H9 (cell line): Measurements from ENCODE around the gene ZBED1. TPM values are rescaled to one million over a fixed set of nuclear protein-coding genes. Genes with fewer than 3 reads are reported as not detected.

Source experiments
- DNase-seq: peaks from one replicate; pipeline ENCODE4 v3.0.0-alpha.2; 2017
- H2AFZ ChIP-seq: one replicate; pipeline ENCODE4 v1.6.1; 2013; ENCODE audit warnings: mild to moderate bottlenecking, low read length, control low read depth, moderate library complexity
- H2AK5ac ChIP-seq: 2 replicates; pipeline ENCODE4 v1.6.1; 2013; ENCODE audit warnings: low read length, control low read depth, mixed read lengths; ENCODE audit not compliant: insufficient read length
- H2BK120ac ChIP-seq: one replicate; pipeline ENCODE4 v1.6.1; 2013; ENCODE audit warnings: low read depth, mild to moderate bottlenecking, low read length, control low read depth, inconsistent platforms; ENCODE audit not compliant: poor library complexity, severe bottlenecking
- H2BK12ac ChIP-seq: 2 replicates; pipeline ENCODE4 v1.6.1; 2013; ENCODE audit warnings: low read length, control low read depth, mixed read lengths, low read depth; ENCODE audit not compliant: insufficient read length
- H2BK15ac ChIP-seq: 2 replicates; pipeline ENCODE4 v1.6.1; 2013; ENCODE audit warnings: low read depth, low read length, control low read depth
- H2BK20ac ChIP-seq: one replicate; pipeline ENCODE4 v1.6.1; 2013; ENCODE audit warnings: low read depth, mild to moderate bottlenecking, low read length, control low read depth, inconsistent platforms; ENCODE audit not compliant: poor library complexity, severe bottlenecking
- H2BK5ac ChIP-seq: 2 replicates; pipeline ENCODE4 v1.6.1; 2013; ENCODE audit warnings: low read length, control low read depth, mixed read lengths; ENCODE audit not compliant: insufficient read length
- H3K14ac ChIP-seq: 2 replicates; pipeline ENCODE4 v1.6.1; 2013; ENCODE audit warnings: low read length, control low read depth; ENCODE audit not compliant: insufficient read depth
- H3K18ac ChIP-seq: 2 replicates; pipeline ENCODE4 v1.6.1; 2013; ENCODE audit warnings: low read depth, mild to moderate bottlenecking, mixed read lengths, low read length, control low read depth; ENCODE audit not compliant: insufficient read length
- H3K23ac ChIP-seq: 2 replicates; pipeline ENCODE4 v1.6.1; 2013; ENCODE audit warnings: low read length, control low read depth, mixed read lengths, low read depth; ENCODE audit not compliant: insufficient read length
- H3K23me2 ChIP-seq: 2 replicates; pipeline ENCODE4 v1.6.1; 2013; ENCODE audit warnings: low read depth, mild to moderate bottlenecking, mixed read lengths, low read length, control low read depth; ENCODE audit not compliant: insufficient read length, poor library complexity, severe bottlenecking
- H3K27ac ChIP-seq: 2 replicates; pipeline ENCODE4 v1.5.1; 2013; ENCODE audit warnings: low read length, control low read depth, mixed read lengths, low read depth; ENCODE audit not compliant: insufficient read length
- H3K27me3 ChIP-seq: 2 replicates; pipeline ENCODE4 v1.6.1; 2013; ENCODE audit warnings: low read length, control low read depth, inconsistent platforms; ENCODE audit not compliant: insufficient read depth
- H3K4ac ChIP-seq: 2 replicates; pipeline ENCODE4 v1.6.1; 2013; ENCODE audit warnings: low read depth, mild to moderate bottlenecking, control low read depth, inconsistent platforms, low read length, moderate library complexity
- H3K4me1 ChIP-seq: 2 replicates; pipeline ENCODE4 v1.6.1; 2013; ENCODE audit warnings: low read length, control low read depth, inconsistent platforms; ENCODE audit not compliant: insufficient read depth
- H3K4me2 ChIP-seq: 2 replicates; pipeline ENCODE4 v1.6.1; 2013; ENCODE audit warnings: low read length, control low read depth, mixed read lengths; ENCODE audit not compliant: insufficient read length, insufficient read depth
- H3K56ac ChIP-seq: 2 replicates; pipeline ENCODE4 v1.6.1; 2013; ENCODE audit warnings: low read depth, mild to moderate bottlenecking, mixed read lengths, low read length, control low read depth; ENCODE audit not compliant: insufficient read length
- H3K79me1 ChIP-seq: 2 replicates; pipeline ENCODE4 v1.6.1; 2013; ENCODE audit warnings: low read depth, mild to moderate bottlenecking, moderate library complexity, low read length, control low read depth, inconsistent platforms; ENCODE audit not compliant: insufficient read depth, poor library complexity, severe bottlenecking
- H3K79me2 ChIP-seq: 2 replicates; pipeline ENCODE4 v1.6.1; 2013; ENCODE audit warnings: low read length, control low read depth, inconsistent platforms; ENCODE audit not compliant: insufficient read depth
- H3K9ac ChIP-seq: 2 replicates; pipeline ENCODE4 v1.6.1; 2013; ENCODE audit warnings: low read length, control low read depth, mixed read lengths; ENCODE audit not compliant: insufficient read length; ENCODE audit errors: extremely low read depth
- H3K9me3 ChIP-seq: one replicate; pipeline ENCODE4 v1.6.1; 2013; ENCODE audit warnings: low read depth, low read length, inconsistent platforms; ENCODE audit not compliant: control insufficient read depth
- H3T11ph ChIP-seq: one replicate; pipeline ENCODE4 v1.6.1; 2013; ENCODE audit warnings: mild to moderate bottlenecking, low read length, control low read depth, inconsistent platforms
- H4K20me1 ChIP-seq: one replicate; pipeline ENCODE4 v1.6.1; 2013; ENCODE audit not compliant: control insufficient read depth, insufficient read length, insufficient read depth
- H4K5ac ChIP-seq: 2 replicates; pipeline ENCODE4 v1.6.1; 2013; ENCODE audit warnings: low read depth, mild to moderate bottlenecking, mixed read lengths, low read length, control low read depth; ENCODE audit not compliant: insufficient read length
- H4K8ac ChIP-seq: replicated peaks from 2 replicates; pipeline ENCODE4 v1.6.1; 2013; ENCODE audit warnings: low read length, control low read depth, mixed read lengths, low read depth; ENCODE audit not compliant: insufficient read length
- H4K91ac ChIP-seq: 2 replicates; pipeline ENCODE4 v1.6.1; 2013; ENCODE audit warnings: low read depth, mild to moderate bottlenecking, moderate library complexity, mixed read lengths, low read length, control low read depth; ENCODE audit not compliant: insufficient read length
- H3K27ac Mint-ChIP-seq, 3 experiments: 2 replicates in 2 of 3; 3 replicates in 1 of 3; pipeline ENCODE4 v1.8.0; 2020 to 2021; ENCODE audit warnings: mixed read lengths in 3 of 3, mild to moderate bottlenecking in 1 of 3, moderate library complexity in 1 of 3
- H3K27me3 Mint-ChIP-seq: 2 replicates; pipeline ENCODE4 v1.8.0; 2021; ENCODE audit warnings: low read depth, mild to moderate bottlenecking, moderate library complexity, mixed read lengths
- H3K36me3 Mint-ChIP-seq, 3 experiments: 2 replicates in 2 of 3; 3 replicates in 1 of 3; pipeline ENCODE4 v1.8.0; 2020 to 2021; ENCODE audit warnings: low read depth in 3 of 3, mixed read lengths in 3 of 3; ENCODE audit not compliant: insufficient read depth in 1 of 3
- H3K4me1 Mint-ChIP-seq, 2 experiments: 2 replicates each; pipeline ENCODE4 v1.8.0; 2020; ENCODE audit warnings: mixed read lengths in 2 of 2
- H3K4me3 Mint-ChIP-seq, 2 experiments: 2 replicates in 1 of 2; 3 replicates in 1 of 2; pipeline ENCODE4 v1.8.0; 2020 to 2021; ENCODE audit warnings: mild to moderate bottlenecking in 2 of 2, mixed read lengths in 2 of 2, moderate library complexity in 1 of 2
- H3K9me3 Mint-ChIP-seq, 2 experiments: 2 replicates in 1 of 2; 3 replicates in 1 of 2; pipeline ENCODE4 v1.8.0; 2020; ENCODE audit warnings: mild to moderate bottlenecking in 2 of 2, mixed read lengths in 2 of 2, moderate library complexity in 1 of 2
- CTCF ChIP-seq: fragments of 200-600 bp; sonication (generic); conservative IDR thresholded peaks from 3 replicates; pipeline ENCODE4 v1.8.0; 2021; ENCODE audit warnings: antibody characterized with exemption, mild to moderate bottlenecking
- WGBS: extraction: QIAGEN DNeasy Blood & Tissue Kit; methylation state at CpG from one replicate; pipeline ENCODE4 v1.1.7; 2013; ENCODE audit warnings: missing lambda C conversion rate, low lambda C conversion rate, mixed read lengths; ENCODE audit not compliant: insufficient read length; ENCODE audit errors: extremely low coverage; 5-methylcytosine and 5-hydroxymethylcytosine counted together
- total RNA-seq: library from RNA; stranded (reverse); gene quantifications from 2 replicates; pipeline ENCODE4 v1.2.1, GENCODE V29; 2021

The ZBED1 gene
- total RNA-seq, 1 experiment from 2014 or later = 61.1 TPM

DNA sequence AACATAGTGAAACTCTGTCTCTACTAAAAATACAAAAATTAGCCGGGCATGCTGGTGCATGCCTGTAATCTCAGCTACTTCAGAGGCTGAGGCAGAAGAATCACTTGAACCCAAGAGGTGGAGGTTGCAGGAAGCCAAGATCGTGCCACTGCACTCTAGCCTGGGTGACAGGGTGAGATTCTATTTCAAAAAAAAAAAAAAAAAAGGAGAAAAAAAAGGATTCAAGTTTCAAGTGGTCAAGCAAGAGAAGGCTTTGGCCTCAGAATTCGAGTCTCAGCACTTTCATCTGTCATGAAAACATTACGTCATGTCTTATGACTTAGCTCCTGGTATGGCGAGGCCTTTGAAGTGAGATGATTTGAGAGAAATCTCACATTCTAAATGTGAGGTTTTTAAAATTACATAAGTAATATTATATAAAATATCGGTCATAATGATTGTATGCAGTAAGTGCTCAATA is 21.2 kb upstream of the ZBED1 start:
- Histone ChIP-seq H3K4ac (no peak overlapping the region), H4K20me1 (no peaks in the 10 kb centered on the region), H3K79me2 (no peaks in the 10 kb centered on the region), H3K4me2 (no peak overlapping the region), H4K91ac (no peak overlapping the region), H2BK5ac (no peak overlapping the region), H2BK20ac (no peak overlapping the region), H3K27ac (no peak overlapping the region), H2BK120ac (no peak overlapping the region), H3K18ac (no peak overlapping the region), H3K79me1 (no peaks in the 10 kb centered on the region), H3K23me2 (no peaks in the 10 kb centered on the region), H3K23ac (no peak overlapping the region), H3K56ac (no peak overlapping the region), H3K9ac (no peak overlapping the region), H3K27me3 (no peaks in the 10 kb centered on the region), H2AK5ac (no peak overlapping the region), H2BK15ac (no peak overlapping the region), H3T11ph (no peak overlapping the region), H4K8ac (no peak overlapping the region), H3K4me1 (peaks cover 5% of the 10 kb centered on the region; the same call in 1 of the 2 replicates), H3K14ac (no peak overlapping the region), H2AFZ (no peak overlapping the region), H2BK12ac (no peak overlapping the region), H3K9me3 (no peaks in the 10 kb centered on the region), H4K5ac (no peak overlapping the region)
- Mint-ChIP-seq H3K27me3 (no peaks in the 10 kb centered on the region), H3K27ac (no peak overlapping the region), H3K9me3 (peaks cover 0 to 3% of the 10 kb centered on the region in 2 experiments; a peak in 2 of 5 replicates), H3K4me1 (peaks cover 14 to 24% of the 10 kb centered on the region in 2 experiments), H3K36me3 (peaks cover 0 to under 1% (median 0%) of the 10 kb centered on the region in 3 experiments; a peak in 1 of 7 replicates), H3K4me3 (no peak overlapping the region)
- WGBS = no CpG with 5 or more reads among the region's 6 CpGs
- DNase-seq = no peak
- no peak for TF ChIP-seq CTCF
